Gastrocnemius medialis (tissue), 4 donors: Measurements from ENCODE around the gene ATRAID. TPM values are rescaled to one million over a fixed set of nuclear protein-coding genes. Genes with fewer than 3 reads are reported as not detected.

ENCODE experiments used
- ATAC-seq, 2 donors: fragments of 150-250 bp; one replicate each; pipeline ENCODE4 v1.9.1; 2016
- DNase-seq, 2 donors: peaks; one replicate each; pipeline ENCODE4 v3.0.0-alpha.2; 2019
- H3K27ac ChIP-seq, 4 donors: fragments of 200-600 bp; sonication (generic); 1 replicate in 1 of 4; 2 replicates in 3 of 4; pipeline ENCODE4 v1.5.1; 2016 to 2018; ENCODE audit warnings: mild to moderate bottlenecking in 2 of 4, moderate library complexity in 1 of 4
- H3K27me3 ChIP-seq, 3 donors: fragments of 200-600 bp; sonication (generic) in 2 of 3; 1 replicate in 1 of 3; 2 replicates in 2 of 3; pipeline versions ENCODE4 v1.5.1 to v1.6.0; 2016 to 2019; ENCODE audit warnings: mild to moderate bottlenecking in 1 of 3, moderate library complexity in 1 of 3
- H3K36me3 ChIP-seq, 2 donors: fragments of 200-600 bp; sonication (generic) in 1 of 2; one replicate each; pipeline ENCODE4 v1.5.1; 2017 to 2018
- H3K4me1 ChIP-seq, 2 donors: fragments of 200-600 bp; sonication (generic) in 1 of 2; one replicate each; pipeline ENCODE4 v1.5.1; 2016 to 2017; ENCODE audit warnings: mild to moderate bottlenecking in 2 of 2
- H3K4me3 ChIP-seq, 4 donors: fragments of 200-600 bp; sonication (generic) in 3 of 4; 1 replicate in 1 of 4; 2 replicates in 3 of 4; pipeline ENCODE4 v1.5.1; 2016 to 2019; ENCODE audit warnings: mild to moderate bottlenecking in 2 of 4
- H3K9me3 ChIP-seq, 3 donors: fragments of 200-600 bp; sonication (generic) in 2 of 3; 1 replicate in 1 of 3; 2 replicates in 2 of 3; pipeline ENCODE4 v1.5.1; 2016 to 2019
- CTCF ChIP-seq, 5 experiments: fragments of 450-650 bp in 3 of 5; fragments of 200-600 bp in 2 of 5; sonication (generic) in 2 of 5; IDR thresholded peaks in 4 of 5; conservative IDR thresholded peaks in 1 of 5; 1 replicate in 4 of 5; 2 replicates in 1 of 5; pipeline ENCODE4 v1.5.1; 2016 to 2019; ENCODE audit warnings: antibody characterized with exemption in 5 of 5, mild to moderate bottlenecking in 3 of 5, moderate library complexity in 3 of 5
- POLR2A ChIP-seq, 2 donors: fragments of 450-650 bp; IDR thresholded peaks; one replicate each; pipeline ENCODE4 v1.6.1; 2017; ENCODE audit warnings: antibody characterized with exemption in 2 of 2, mild to moderate bottlenecking in 2 of 2, moderate library complexity in 2 of 2
- in situ Hi-C, 4 donors: fragments of 200-750 bp; cut with MboI; loops; one replicate each; pipeline versions ENCODE4 v1.15.0 to v1.8.0; 2017; ENCODE audit warnings: low sequenced_read_pairs in 4 of 4
- intact Hi-C: fragments of 100-400 bp; cut with DNase I; formaldehyde crosslinking; loops from one replicate; pipeline ENCODE4 v1.15.1; 2023; ENCODE audit warnings: low total_unique reads
- total RNA-seq, 4 donors: library from RNA; depleted of rRNA; stranded (reverse); fragments of >200 nt; gene quantifications; one replicate each; pipeline versions ENCODE4 v1.1.0 to v1.2.3, GENCODE V29; 2016

ATRAID gene
- total RNA-seq, 4 donors from 2014 or later: 131 to 203 (median 171) TPM

- Histone ChIP-seq H3K27me3 (no peaks in the 10 kb centered on the region), H3K4me3 (no peak overlapping the region), H3K9me3 (no peaks in the 10 kb centered on the region), H3K36me3 (peaks cover 0 to 65% of the 10 kb centered on the region in 2 donors), H3K27ac (no peak overlapping the region), H3K4me1 (peaks cover 3 to 8% of the 10 kb centered on the region in 2 donors)
- ATAC-seq (no peak), DNase-seq (no peak)
- in situ Hi-C loops: loop anchor here in 1 of 4 donors (25.0 kb wide), 1 partner anchor 259 kb away; the partner anchor contains the start of gene MAPRE3
- no peak for TF ChIP-seq POLR2A (IDR thresholded peaks at IDR 0.05)
- no peak for TF ChIP-seq CTCF (IDR thresholded peaks at IDR 0.05 in 4 of 5, conservative IDR thresholded peaks at IDR 0.05 in 1 of 5)
- intact Hi-C loops: no loop called here
Measured at GRCh38 chr2:27221166-27221565, 9.3 kb downstream of the ATRAID start.

GRCh38 chr2:27222407-27222806 is 10.6 kb downstream of the ATRAID start:
- no peaks in the 10 kb centered on the region for H3K27me3 ChIP-seq
- in situ Hi-C loops (loop anchor here in 1 of 4 donors (25.0 kb wide), 1 partner anchor 260 kb away; the partner anchor contains the start of gene MAPRE3), intact Hi-C loops (no loop called here)
- ATAC-seq (no peak), DNase-seq (no peak)
- no peak overlapping the region for H3K4me3 ChIP-seq
- peaks cover 0 to 7% of the 10 kb centered on the region in 2 donors for H3K4me1 ChIP-seq
- peaks cover 0 to 78% of the 10 kb centered on the region in 2 donors for H3K36me3 ChIP-seq
- no peak for TF ChIP-seq CTCF (IDR thresholded peaks at IDR 0.05 in 4 of 5, conservative IDR thresholded peaks at IDR 0.05 in 1 of 5)
- TF ChIP-seq POLR2A (IDR thresholded peaks at IDR 0.05): no peak
- H3K27ac ChIP-seq: no peak overlapping the region
- no peaks in the 10 kb centered on the region for H3K9me3 ChIP-seq

GRCh38 chr2:27223416-27223815 is 11.6 kb downstream of the ATRAID start:
- intact Hi-C loops (no loop called here), in situ Hi-C loops (loop anchor here in 1 of 4 donors (25.0 kb wide), 1 partner anchor 261 kb away; the partner anchor contains the start of gene MAPRE3)
- Histone ChIP-seq H3K27me3 (no peaks in the 10 kb centered on the region), H3K9me3 (no peaks in the 10 kb centered on the region), H3K4me3 (no peak overlapping the region), H3K36me3 (peaks cover 0 to 84% of the 10 kb centered on the region in 2 donors), H3K4me1 (no peaks in the 10 kb centered on the region), H3K27ac (no peak overlapping the region)
- ATAC-seq (no peak), DNase-seq (no peak)
- TF ChIP-seq CTCF (IDR thresholded peaks at IDR 0.05 in 4 of 5, conservative IDR thresholded peaks at IDR 0.05 in 1 of 5) (no peak), POLR2A (IDR thresholded peaks at IDR 0.05) (no peak)

- in situ Hi-C loops (no loop called here), intact Hi-C loops (no loop called here)
- no peaks in the 10 kb centered on the region for H3K27me3 ChIP-seq
- H3K27ac ChIP-seq: no peak overlapping the region
- ATAC-seq (no peak), DNase-seq (no peak)
- TF ChIP-seq POLR2A (IDR thresholded peaks at IDR 0.05): no peak
- no peak for TF ChIP-seq CTCF (IDR thresholded peaks at IDR 0.05 in 4 of 5, conservative IDR thresholded peaks at IDR 0.05 in 1 of 5)
- H3K4me3 ChIP-seq: no peak overlapping the region
- H3K9me3 ChIP-seq: no peaks in the 10 kb centered on the region
- peaks cover 0 to 89% of the 10 kb centered on the region in 2 donors for H3K36me3 ChIP-seq
- H3K4me1 ChIP-seq: no peaks in the 10 kb centered on the region
Measured at GRCh38 chr2:27225526-27225925, 13.7 kb downstream of the ATRAID start.

GRCh38 chr2:27227501-27227900 is 15.7 kb downstream of the ATRAID start:
- intact Hi-C loops: no loop called here
- TF ChIP-seq CTCF (IDR thresholded peaks at IDR 0.05 in 4 of 5, conservative IDR thresholded peaks at IDR 0.05 in 1 of 5) (no peak), POLR2A (IDR thresholded peaks at IDR 0.05) (no peak)
- in situ Hi-C loops: no loop called here

More at GRCh38 chr2:27227501-27227900, 15.7 kb downstream of the ATRAID start:
- no peaks in the 10 kb centered on the region for H3K4me1 ChIP-seq
- H3K36me3 ChIP-seq: peaks cover 0 to 92% of the 10 kb centered on the region in 2 donors
- H3K9me3 ChIP-seq: no peaks in the 10 kb centered on the region
- DNase-seq (no peak), ATAC-seq (no peak)
- H3K27ac ChIP-seq: no peak overlapping the region
- H3K27me3 ChIP-seq: no peaks in the 10 kb centered on the region
- no peak overlapping the region for H3K4me3 ChIP-seq
